Measurements from ENCODE around the gene IKZF2.

The IKZF2 gene

GRCh38 chr2:213091765-213092164 is 59.6 kb downstream of the IKZF2 start:
- DNase-seq, result no peak

DNA sequence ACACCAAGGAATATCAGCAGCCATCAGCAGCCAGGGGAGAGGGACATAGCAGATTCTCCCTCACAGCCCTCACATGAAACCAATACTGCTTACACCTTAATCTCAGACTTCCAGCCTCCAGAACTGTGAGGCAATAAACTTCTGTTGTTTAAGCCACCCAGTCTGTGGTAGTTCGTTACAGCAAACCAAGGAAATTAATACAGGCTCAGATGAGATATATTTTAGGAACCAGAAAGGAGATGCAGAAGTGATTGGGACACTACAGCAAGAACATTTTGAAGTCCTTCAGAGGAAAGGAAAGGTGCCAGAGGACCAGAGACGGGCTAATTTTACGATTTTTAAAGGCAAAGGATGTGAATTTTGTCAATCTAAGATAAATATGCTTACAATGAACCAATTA is 60.6 kb downstream of the IKZF2 start:
- DNase-seq, result no peak

GRCh38 chr2:213089438-213089837 is 62.0 kb downstream of the IKZF2 start:
- no peak for DNase-seq

DNA sequence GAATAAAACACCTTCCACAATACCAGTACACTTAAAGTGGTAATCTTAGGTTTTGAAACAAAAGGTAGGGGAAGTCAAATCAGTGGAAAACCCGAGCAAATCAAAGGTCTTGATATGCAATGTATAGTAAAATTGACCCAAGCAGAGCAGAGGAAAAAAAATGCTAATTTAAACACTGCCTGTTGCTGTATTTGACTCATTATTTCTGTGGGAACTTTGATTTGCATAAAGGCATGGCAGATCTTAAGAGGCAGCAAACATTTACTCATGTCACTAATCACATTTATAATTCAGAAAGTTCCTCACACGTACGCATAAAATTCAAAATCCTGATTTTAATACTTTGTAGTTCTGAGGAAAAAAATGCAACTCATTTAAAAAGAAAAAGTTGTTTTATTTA is 64.4 kb downstream of the IKZF2 start:
- DNase-seq, result no peak

DNA sequence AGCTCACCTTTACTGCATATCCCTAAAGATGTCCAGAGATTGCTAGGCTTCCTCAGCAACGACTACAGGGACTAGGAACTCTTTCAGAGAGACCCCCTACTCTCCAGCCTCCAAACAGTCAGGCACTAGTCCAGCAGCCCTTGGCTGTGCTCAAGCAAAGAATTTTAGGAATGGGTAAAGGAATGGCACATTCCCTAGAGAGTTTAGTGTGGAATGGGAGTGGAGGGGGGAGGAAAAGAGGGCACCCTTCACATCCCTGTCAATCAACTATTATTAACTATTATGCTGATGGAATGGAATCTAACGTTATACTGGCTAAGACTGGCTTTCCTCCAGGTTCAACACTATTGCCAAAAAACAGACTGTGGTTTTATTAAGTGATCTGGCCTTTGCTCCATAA is 64.8 kb downstream of the IKZF2 start:
- no peak for DNase-seq

- no peak for DNase-seq
Measured at GRCh38 chr2:213086050-213086449, 65.4 kb downstream of the IKZF2 start.

- no peak for DNase-seq
Measured at GRCh38 chr2:213085538-213085937, 65.9 kb downstream of the IKZF2 start.

DNA sequence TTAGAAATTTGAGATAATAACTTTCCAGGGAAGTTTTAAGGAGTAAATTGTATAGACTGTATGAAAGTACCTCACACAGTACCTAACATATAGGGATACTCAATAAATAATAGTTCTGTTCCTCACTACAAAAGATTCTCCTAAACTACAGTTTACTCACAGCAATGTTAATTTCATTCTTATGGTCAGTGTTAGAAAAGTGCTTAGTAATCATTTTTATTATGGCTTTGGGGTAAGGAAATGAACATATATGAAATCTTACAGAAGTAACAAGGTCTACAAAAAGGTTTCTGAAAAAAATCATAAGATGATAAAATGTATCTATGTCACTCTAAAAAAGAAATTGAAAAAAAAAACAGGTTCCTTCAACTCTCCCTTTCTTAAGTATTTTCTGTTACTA is 67.2 kb downstream of the IKZF2 start:
- DNase-seq, result no peak

GRCh38 chr2:213080969-213081617 is 70.3 kb downstream of the IKZF2 start:
- no peak for DNase-seq

GRCh38 chr2:213079756-213080155 is 71.7 kb downstream of the IKZF2 start:
- DNase-seq, result no peak

GRCh38 chr2:213078686-213079085 is 72.7 kb downstream of the IKZF2 start:
- no peak for DNase-seq

GRCh38 chr2:213069531-213069930 is 81.9 kb downstream of the IKZF2 start:
- no peak for DNase-seq

GRCh38 chr2:213068676-213069359 is 82.6 kb downstream of the IKZF2 start:
- no peak for DNase-seq

DNA sequence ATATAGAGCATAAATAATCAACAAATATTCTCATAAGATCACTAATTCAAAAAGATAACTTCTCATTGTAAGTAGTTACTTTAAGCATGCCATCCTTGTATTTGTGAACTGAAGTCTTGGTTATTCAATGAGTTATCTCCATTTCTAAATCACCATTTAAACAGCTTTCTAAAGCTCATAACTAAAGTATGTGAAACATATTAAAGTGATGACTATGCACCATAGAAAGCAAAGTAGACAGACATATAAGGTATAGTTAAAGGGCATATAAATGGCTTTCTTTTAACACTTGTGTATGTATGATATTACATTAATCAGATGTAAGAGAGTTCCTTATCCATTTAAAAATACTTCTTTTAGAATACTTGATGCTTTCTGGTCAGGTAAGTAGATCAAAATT is 83.5 kb downstream of the IKZF2 start:
- no peak for DNase-seq

DNA sequence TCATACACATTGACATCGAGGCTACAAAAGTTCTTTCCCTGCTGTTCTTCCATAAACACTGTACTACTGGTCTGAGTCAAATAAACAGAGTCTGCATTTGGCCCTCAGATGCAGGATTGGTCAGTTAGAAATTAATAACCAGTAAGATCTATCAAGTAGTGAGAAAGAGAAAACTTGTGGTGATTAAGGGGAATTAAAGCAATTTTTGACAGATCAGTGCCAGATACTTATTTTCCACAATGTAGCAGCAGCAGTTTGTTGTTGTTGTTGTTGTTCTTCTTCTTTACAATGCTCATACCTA is 85.0 kb downstream of the IKZF2 start:
- DNase-seq, result no peak

GRCh38 chr2:213065583-213066442 is 85.6 kb downstream of the IKZF2 start:
- no peak for DNase-seq

GRCh38 chr2:213064099-213064498 is 87.3 kb downstream of the IKZF2 start:
- DNase-seq, result no peak

DNA sequence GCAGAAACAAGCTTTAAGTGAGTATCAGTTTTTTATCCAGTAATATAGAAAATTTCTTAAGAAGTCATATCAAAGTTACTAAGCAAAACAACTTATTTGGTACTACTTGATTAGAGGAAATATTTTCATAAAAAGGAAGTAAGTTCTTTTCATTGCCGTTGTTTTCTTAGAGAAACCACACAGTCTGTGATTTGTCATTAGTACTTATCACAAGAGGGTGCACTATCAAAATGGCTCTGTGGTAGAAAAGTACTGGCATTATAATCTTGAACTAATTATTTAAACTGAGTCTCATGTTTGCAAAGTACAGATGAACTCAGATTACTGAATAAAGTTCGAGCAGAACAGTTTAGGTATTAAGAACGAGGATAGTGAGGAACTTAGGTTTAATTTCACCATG is 93.4 kb downstream of the IKZF2 start:
- no peak for DNase-seq

DNA sequence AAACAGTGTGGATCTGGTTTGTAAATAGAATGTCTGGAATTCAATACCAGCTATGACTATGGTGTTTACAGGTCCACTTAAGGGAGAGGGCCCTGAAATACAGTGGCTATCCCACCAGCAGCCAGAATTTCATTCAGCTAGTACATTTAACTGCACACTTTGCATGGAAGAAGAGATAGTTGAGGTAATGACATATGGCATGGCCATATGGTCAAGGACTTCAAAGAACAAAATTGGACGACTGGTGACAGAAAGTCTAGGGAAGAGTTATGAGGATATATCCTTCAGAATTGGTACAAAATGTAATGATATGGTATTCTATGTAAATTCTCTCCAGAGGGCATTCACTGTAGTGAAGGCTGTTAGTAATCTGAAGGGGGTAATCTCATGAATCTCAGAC is 105.0 kb downstream of the IKZF2 start:
- no peak for DNase-seq

DNA sequence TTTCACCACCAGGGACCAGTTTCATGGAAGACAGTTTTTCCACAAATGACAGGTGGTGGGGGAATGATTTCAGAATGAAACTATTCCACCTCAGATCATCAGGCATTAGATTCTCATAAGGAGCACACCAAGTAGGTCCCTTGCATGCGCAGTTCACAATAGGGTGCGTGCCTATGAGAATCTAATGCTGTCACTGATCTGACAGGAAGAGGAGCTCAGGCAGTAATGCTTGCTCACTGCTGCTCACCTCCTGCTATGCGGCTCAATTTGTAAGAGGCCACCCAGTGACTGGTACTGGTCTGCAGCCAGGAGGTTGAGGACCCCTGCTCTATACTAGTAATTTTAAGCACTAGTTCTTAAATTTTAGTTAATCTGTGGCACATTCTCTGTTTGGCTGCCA is 107.8 kb downstream of the IKZF2 start:
- no peak for DNase-seq

GRCh38 chr2:213042262-213042661 is 109.2 kb downstream of the IKZF2 start:
- DNase-seq, result no peak

GRCh38 chr2:213036836-213037235 is 114.6 kb downstream of the IKZF2 start:
- DNase-seq, result no peak

- no peak for DNase-seq
Measured at GRCh38 chr2:213034585-213034984, 116.8 kb downstream of the IKZF2 start.

- DNase-seq, result no peak
Measured at GRCh38 chr2:213032607-213033006, 118.8 kb downstream of the IKZF2 start.
